HG02571 (cell line): ENCODE results near the gene ACTN1.
"Not testable (repeated sequence)": the region's sequence is repeated elsewhere in the genome, so short reads cannot be mapped to it uniquely, and the experiment has no call there.

ENCODE experiments used
- ATAC-seq: cut with Tn5 transposase; IDR thresholded peaks from one replicate; pipeline ENCODE4 v1.9.1; 2021; ENCODE audit warnings: mild to moderate bottlenecking, moderate library complexity; ENCODE audit not compliant: unreplicated experiment

The ACTN1 gene

DNA sequence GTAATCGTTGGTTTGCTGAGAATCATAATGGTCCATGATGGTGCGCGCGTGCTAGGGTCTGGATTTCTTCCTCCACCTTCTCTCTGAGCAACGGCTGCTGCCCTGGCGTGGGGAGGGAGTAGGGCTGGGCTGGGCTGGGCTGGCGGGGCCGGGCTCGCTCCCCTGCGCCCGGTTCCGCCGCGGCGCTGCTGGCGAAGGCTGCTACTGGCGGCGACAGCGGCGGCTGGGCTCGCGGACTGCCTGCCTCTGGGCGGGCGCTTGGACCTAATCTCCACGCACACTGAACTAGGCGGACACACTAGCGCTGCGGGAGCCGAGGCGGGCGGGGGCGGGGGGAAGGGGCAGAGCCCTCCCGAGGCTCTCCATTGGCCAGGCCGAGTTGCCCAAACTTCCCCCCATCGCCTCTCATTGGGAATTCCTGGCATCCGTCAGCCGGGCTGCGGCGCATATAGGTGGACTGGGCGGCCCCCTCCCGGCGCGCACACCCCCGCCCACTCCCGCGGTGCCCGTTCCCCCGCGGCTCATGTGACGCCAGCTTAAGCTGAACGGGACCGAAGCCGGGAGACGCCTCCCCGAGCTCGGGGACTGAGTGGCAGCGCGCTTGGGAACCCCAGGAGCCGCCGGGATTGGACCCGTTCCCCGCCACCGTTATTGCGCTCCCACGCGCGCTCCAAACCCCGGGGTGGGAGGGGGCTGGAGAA, at the start of gene ACTN1:
Gene ACTN1 (minus strand): TSS at position 282 of the 701 bp plus-strand sequence. CDS start 246 bp downstream, at position 36.
- no peak for ATAC-seq

DNA sequence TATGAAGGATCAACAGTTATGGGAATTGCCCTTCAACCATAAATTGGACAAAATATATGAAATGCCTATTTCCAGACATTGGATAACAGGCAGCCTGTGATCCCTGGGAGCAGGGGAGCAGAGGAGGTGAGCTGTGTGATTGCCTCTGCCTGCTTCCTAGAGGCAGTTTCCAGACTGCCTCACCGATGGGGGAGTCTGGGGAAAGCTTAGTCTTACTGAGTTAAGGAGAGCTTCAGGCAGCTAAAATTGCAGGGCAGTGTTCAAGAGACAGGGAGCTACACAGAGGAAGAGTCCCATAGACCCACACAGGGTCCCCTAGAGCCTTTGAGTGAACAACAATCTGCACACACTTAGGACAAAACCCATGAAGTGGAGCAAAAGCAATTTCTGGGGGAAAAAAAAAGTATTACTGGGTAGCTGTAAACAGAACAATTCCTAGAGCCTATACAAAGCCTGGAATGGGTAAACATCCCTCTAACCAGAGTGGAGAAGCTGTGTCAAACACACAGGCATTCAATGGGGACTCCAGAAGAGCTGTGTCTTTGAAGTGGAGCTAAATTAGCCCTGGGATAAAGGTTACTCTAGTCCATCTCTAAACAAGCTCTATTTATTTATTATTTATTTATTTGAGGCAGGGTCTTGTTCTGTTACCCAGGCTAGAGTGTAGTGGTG, 48.3 kb upstream of the ACTN1 start:
- ATAC-seq, result no peak

DNA sequence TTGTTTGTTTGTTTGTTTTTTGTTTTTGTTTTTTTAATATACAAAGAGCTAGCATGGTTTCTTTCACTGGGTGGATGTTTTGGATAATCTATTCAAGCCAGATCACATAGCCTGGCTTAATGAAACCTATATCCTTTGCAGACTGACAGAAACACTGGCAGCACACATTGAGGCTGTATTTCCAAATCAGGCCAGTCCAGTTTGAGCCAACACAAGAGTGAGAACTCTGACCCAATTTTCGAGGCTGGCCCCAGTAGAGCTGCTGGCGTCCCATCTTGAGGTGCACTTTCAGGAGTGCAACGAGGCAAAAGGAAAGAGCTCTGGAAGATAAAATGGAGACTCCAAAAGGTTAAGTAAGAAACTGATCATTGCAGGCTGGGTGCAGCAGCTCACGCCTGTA, 43.9 kb upstream of the ACTN1 start:
- no peak for ATAC-seq

DNA sequence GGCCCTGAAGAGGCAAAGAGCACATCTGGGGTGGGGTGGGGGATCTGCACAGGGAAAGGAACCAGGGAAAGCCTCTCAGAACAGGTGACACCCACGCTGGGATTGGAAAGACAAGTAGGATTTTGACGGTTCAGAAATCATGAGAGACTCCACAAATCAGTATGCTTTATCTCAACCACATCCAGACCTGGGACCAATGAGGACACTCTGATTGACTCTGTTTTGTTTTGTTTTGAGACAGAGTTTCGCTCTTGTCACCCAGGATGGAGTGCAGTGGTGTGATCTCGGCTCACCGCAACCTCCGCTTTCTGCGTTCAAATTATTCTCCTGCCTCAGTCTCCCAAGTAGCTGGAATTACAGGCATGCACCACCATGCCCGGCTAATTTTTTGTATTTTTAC, 43.0 kb upstream of the ACTN1 start:
- ATAC-seq, result not testable (repeated sequence)

DNA sequence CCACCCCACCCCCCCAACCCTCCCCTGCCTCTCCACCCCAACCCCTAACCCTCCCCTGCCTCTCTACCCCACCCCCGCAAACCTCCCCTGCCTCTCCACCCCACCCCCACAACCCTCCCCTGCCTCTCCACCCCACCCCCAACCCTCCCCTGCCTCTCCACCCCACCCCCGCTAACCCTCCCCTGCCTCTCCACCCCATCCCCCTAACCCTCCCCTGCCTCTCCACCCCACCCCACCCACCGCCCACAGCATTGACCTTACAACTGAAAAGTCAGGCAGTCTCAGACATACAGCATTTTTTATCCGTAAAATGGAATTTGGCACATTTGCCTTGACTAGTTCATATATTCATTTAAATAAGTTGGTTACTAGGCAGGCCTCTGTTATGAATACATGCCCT, 38.6 kb upstream of the ACTN1 start:
- ATAC-seq, result no peak

DNA sequence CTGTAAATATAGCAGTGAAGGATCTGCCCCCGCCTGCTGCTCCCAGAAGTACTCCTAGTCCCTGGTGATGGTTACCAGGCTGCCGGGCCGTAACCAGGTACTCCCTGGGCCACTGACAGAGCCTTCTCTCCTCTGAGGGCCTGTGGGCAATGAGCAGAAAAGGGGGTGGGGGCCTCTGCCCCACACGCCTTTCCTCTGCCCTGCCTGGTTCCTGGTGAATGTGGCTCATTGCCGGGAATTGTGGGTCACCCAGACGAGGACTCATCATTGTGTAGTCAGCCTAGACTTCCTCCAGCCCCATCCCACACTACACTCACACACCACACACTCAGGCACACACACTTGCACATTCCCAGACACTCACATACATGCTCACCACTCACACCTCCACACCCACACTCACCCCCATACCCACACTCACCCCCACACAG, 35.7 kb upstream of the ACTN1 start:
- ATAC-seq, result no peak

DNA sequence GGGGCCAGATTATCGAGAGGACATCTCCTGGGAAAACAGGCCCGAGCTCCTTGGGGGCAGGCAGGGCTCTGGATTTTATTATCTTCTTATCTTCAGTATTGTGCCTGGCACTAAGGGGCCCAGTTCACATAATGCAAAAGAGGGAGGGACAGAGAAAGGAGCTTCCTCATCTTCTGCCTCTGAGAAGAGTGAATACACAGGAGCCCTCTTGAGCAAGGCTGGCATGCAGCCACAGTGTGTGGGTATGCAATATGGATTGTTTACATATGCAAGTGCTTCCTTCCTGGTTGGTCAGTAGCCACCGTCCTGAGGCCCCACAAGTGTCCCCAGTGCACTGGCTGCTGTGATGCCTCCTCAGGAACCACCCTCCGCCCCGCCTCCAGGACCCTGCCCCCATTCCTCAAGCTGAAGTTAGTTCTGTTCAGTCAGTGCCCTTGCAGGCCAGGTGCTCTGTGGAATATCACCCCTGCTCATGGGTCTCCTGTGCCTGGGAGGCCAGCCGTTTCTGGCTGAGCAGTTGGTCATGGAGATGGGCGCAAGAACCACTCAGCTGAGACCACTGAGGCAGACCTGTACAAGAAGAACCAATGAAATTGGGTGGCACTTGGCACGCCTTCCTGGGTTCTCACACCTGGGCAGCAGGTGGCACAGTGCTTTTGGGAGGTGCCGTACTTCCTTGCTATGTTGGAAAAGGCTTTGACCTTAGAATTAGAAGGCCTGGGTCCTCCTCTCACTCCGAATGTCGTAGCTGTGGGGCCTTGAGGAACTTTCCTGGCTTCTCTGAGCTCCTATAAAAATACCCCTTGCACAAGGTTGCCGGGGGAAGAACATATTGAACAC, 35.1 kb upstream of the ACTN1 start:
- ATAC-seq, result no peak

DNA sequence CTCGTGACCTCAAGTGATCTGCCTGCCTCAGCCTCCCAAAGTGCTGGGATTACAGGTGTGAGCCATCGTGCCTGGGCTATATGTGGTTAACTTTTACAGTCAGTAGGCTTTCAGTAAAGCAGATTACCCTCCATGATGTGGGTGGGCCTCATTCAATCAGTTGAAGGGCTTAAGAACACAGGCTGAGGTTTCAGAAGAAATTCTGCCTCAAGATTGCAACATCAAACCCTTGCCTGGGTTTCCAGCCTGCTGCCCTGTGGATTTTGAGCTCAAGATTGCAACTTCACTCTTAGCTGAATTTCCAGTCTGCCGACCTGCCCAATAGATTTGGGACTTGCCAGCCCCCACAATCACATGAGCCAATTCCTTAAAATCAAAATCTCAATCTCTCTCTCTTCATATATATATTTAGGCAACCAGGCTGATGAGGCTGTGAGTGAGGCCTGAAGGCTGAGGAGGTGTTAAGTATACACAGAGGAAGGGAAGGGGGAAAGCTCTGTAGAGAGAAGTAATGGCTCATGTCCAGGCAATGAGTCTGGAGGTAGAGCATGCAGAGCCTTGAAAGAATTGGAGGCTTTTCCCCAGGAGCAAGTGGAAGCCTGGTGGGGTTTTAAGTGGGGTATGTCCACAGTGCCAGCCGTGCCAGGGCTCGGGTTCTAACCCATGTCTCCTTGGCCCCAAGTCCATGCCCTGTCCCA, 33.3 kb upstream of the ACTN1 start:
- no peak for ATAC-seq

DNA sequence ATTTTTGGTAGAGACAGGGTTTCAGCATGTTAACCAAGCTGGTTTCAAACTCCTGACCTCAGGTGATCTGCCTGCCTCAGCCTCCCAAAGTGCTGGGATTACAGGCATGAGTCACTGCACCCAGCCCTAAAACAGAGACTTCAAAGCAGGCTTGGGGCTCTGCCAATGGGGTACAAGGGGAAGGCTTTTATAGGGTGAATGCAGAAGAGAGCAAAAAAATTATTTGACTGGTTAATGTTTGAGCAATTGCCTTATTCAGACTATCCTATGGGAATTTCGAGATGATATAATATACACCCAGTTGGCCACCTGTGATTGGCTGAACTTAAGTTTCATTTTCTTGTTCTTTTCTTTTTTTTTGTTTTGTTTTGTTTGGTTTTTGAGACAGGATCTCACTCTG, 31.5 kb upstream of the ACTN1 start:
- no peak for ATAC-seq

DNA sequence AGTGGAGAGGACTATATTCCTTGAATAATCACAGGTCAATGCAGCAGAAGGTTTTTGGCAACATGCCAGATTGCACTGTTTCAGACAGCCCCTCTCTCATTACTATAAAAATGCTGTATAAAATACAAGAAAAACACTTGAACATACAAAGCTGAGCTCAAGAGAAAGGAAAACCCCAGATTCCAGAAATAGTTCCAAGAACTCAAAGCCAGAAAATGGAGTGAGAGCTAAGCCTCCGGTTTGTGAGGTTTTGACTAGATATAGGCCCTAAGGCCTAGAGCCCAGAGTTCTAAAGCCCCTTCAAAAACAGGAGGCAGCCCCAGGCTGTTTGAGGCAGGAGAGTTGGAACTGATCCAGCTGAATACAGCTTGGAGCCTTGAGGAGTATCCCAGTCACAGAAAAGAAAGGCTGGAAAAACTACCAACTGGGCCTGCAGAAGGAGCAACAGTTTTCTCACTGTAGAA, 29.4 kb upstream of the ACTN1 start:
- no peak for ATAC-seq

DNA sequence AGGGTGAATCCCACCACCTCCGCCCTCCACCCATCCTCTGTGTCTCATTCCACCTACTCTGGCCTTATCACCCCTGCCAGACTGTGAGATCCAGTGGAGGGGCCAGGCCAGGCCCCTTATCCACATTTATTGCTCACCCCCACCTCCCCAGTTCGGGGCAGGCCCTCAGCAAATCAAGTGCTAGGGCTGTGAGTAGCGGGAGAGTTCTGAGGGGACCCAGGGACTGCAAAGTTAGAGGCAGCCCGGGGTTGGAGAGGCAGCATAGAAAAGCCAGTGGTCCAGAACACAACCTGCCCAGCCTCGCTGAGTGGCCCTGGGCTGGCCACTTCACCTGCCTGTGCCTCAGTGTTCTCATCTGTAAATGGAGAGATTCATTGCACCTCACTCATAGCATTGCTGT, 27.2 kb upstream of the ACTN1 start:
- ATAC-seq, result no peak

DNA sequence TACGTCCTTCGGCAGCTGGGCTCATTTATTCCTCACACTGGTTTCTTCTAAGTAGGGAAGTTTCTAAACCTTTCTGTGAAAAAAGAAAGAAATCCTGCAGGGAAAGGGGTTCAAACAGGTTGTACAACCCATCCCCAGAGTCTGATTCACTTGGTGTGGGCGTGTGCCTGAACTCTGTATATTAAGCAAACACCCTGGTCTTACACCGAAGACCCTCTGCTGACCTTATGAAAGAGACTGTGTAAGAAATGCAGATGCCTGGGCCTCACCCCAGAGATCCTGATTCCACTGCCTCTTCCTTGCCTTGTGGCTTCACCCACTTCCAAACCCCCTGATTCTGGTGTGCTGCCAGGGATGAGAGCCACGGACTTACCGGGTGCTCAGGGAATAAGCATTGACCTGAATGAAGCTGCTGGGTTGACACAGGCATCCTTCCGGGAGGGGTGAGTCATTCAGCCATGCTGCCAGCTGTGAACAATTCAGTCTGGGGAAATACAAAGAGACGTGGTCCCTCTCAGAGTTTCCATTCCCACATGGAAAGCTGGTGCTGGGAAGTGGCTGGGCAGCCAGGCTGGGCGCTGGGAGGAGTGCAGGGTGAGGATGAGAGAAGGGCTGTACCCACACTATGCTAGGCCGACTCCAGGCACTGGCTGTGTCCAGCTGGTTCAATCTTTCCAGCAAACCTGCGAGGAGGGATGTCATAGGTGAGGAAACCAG, 26.5 kb upstream of the ACTN1 start:
- ATAC-seq, result no peak

DNA sequence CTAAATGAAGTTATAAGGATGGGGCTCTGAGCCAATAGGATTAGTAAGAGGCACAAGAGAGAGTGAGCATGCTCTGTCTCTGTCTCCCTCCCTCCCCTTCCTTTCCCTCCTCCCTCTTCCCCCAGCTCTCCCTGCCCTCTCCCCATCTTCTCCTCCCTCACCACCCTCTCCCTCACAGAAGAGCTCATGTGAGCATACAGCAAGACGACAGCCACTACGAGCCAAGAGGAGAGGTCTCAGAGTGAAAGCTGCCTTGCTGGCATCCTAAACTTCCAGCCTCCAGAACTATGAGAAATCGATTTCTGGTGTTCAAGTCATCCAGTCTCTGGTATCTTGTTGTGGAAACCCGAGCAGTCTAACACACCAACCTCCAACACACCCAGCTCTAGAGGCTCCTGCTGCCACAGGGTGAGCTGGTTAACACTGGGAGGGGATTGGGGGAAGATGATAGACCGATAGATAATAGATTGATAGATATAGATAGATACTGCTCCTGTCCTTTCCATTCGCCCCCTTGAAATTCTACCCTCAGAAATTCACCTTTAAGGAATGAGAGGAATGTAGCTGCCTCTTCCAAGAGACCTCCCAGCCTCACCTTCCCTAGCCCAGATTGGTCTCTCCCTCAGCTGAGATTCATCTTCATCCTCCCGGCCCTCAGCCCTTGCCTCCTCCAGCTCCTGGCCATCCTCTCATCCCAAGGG, 25.8 kb upstream of the ACTN1 start:
- no peak for ATAC-seq

DNA sequence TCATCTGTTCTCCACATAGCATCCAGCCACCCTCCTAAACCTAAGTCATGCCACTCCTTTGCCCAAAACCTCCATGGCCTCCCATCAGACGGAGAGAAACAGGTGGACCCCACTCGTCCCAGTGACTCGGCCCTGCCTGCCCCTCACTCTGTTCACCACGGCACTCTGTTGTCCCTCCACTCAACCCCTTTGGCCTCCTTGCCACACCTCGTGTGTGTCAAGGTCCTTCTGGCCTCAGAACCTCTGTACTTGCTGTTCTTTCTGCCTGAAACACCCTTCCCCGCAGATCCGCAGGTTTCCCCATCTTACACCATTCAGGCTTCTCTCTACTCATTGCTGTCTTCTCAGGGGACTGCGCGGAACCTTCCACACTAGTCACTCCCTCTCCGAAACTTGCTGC, 24.5 kb upstream of the ACTN1 start:
- ATAC-seq, result no peak

DNA sequence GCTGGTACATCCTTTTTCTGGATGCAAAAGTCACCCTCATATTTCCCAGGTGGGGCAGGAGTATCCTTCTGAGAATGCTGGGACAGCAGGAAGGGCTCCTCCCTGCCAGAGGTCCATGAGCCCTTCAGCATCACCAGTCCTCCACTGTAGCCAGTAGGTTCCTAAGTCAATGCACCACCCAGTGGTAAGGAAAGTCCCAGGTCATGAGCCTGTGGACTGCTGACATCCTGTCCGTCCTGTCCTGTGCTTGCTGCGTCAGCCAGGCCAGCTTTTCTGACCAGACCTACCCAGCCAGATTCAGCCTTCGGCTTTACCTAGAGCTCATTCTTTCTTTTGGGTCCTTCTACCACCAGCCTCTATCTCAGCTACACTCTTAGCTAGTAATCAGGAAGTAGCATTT, 23.0 kb upstream of the ACTN1 start:
- no peak for ATAC-seq

DNA sequence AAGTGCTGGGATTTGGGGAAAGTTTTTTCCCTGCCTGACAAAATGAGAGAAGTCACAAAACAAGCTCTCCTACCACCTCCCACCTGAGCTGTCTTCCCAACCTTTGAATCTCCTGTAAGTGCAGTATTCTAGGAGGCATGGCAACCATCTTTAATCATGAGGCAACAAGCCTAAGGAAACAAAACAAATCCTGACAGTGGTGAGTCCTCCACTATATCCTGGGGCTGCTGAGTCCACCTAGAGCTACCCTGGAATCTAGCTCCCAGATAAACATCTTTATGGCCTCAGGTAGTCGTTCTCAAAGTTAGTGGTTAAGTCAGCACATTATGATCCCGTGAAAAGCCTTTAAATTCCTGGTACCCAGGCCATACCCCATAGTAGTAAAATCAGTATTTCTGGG, 22.3 kb upstream of the ACTN1 start:
- no peak for ATAC-seq

DNA sequence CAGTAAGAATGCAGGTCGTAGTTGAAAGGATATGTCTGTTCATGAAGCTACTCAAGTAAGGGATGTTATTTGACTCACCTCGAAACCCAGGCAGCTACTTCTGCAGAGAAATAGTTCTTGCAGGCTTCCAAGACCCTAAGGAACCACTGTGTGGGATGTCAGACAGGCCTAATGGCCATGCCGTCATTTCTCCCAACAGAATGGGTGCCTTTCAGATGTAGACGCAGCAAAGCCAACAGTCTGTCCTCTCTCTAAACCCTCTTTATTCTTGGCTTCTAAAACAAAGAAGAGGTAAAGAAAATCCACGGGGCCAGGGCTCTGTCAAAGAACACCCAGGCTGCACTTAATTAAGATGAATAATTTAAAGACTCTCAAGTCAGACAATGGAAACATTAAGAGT, 19.0 kb upstream of the ACTN1 start:
- ATAC-seq, result no peak

DNA sequence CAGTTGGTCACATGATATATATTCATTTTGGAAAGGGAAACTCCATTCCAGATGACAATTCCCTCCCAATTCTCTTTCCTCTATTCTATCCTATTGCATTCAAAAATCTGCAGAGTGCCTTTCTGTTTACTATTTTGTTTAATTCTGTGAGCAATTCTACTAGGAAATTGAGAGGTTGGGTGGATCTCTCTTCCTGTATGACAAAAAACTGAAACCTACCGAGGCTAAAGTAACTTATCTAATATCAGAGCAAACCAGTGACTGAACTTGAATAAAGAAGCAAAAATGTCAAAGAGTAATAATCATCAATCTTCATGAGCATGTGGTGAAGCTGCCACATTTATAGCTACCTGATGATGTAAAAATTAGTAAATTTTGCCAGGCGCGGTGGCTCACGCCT, 16.6 kb upstream of the ACTN1 start:
- no peak for ATAC-seq

DNA sequence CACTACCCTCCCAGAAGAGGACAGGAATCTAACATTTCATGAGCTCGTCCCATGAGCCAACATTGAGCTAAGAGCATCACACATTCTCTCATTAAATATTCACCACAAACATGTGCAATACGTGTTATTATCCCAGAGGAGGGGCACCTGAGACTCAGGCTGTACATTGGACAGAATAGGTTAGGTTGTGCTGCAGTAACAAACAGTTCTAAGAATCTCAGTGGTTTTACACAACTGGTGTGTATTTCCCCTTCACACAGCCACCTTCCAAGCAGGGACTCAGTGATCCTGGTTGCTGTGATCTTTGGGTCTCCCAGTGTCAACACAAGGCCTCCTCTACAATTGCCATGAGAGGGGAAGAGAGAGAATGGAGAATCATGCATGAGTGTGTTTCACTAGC, 15.0 kb upstream of the ACTN1 start:
- ATAC-seq, result no peak

DNA sequence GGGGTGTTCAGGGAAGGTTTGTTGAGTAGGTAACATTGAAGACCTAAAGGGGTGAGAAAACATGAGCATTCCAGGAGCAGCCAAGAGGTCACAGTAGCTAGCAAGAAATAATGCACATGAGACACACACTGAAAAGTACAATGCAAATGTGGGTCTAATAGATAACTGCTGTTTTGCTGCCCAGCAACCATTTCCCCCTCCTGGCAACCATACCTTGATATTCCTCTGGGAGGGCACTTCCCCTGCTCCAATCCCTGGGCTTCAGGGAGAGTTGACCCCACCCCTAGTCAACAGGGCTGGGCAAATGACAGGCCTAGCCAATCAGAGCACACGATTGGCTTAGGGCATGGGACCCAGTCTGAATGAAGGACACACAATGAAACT, 8.5 kb upstream of the ACTN1 start:
- no peak for ATAC-seq
